Measurements from ENCODE around the gene RFT1.

Gene RFT1

GRCh38 chr3:53051929-53052328 is 78.3 kb downstream of the RFT1 start:
- H3K36me3 ChIP-seq (ENCODE audit: control insufficient read depth, insufficient read depth, low read length) = no peaks in the 10 kb centered on the region
- H3K27ac ChIP-seq (ENCODE audit: low read depth, low read length, severe bottlenecking) = no peak overlapping the region
- WGBS, 2 experiments (ENCODE audit: insufficient coverage in 2 of 2) = 100% methylated on average over 1 of the region's 2 CpGs; no CpG with 5 or more reads in 1 of the 2 experiments
- H3K4me1 ChIP-seq (ENCODE audit: control insufficient read depth, insufficient read depth, low read length, poor library complexity, severe bottlenecking) = no peaks in the 10 kb centered on the region
- no peak overlapping the region for H3K4me3 ChIP-seq (ENCODE audit: extremely low read depth, insufficient read depth, low read length, poor library complexity, severe bottlenecking)
- H3K9me3 ChIP-seq (ENCODE audit: control insufficient read depth, low read length) = no peaks in the 10 kb centered on the region

- whole genome bisulfite sequencing, 2 experiments (ENCODE audit: insufficient coverage in 2 of 2) = 89 to 96% methylated on average over 8 of the region's 8 CpGs
- H3K4me3 ChIP-seq (ENCODE audit: extremely low read depth, insufficient read depth, low read length, poor library complexity, severe bottlenecking) = no peak overlapping the region
- H3K4me1 ChIP-seq (ENCODE audit: control insufficient read depth, insufficient read depth, low read length, poor library complexity, severe bottlenecking) = no peaks in the 10 kb centered on the region
- H3K27ac ChIP-seq (ENCODE audit: low read depth, low read length, severe bottlenecking) = no peak overlapping the region
- H3K36me3 ChIP-seq (ENCODE audit: control insufficient read depth, insufficient read depth, low read length) = no peaks in the 10 kb centered on the region
- no peaks in the 10 kb centered on the region for H3K9me3 ChIP-seq (ENCODE audit: control insufficient read depth, low read length)
These were observed 80.2 kb downstream of the RFT1 start for GRCh38 chr3:53049987-53050386.

- WGBS, 2 experiments (ENCODE audit: insufficient coverage in 2 of 2) = 2% methylated on average over 88 to 104 of the region's 113 CpGs
- Histone ChIP-seq H3K9me3 (ENCODE audit: control insufficient read depth, low read length) (no peaks in the 10 kb centered on the region), H3K36me3 (ENCODE audit: control insufficient read depth, insufficient read depth, low read length) (no peaks in the 10 kb centered on the region), H3K4me3 (ENCODE audit: extremely low read depth, insufficient read depth, low read length, poor library complexity, severe bottlenecking) (peak overlapping the region; percentile 74), H3K4me1 (ENCODE audit: control insufficient read depth, insufficient read depth, low read length, poor library complexity, severe bottlenecking) (no peaks in the 10 kb centered on the region), H3K27ac (ENCODE audit: low read depth, low read length, severe bottlenecking) (no peak overlapping the region)
These were observed 83.8 kb downstream of the RFT1 start for GRCh38 chr3:53046171-53047170.

- 0 to 1% methylated on average over 57 to 60 of the region's 117 CpGs for WGBS, 2 experiments (ENCODE audit: insufficient coverage in 2 of 2)
- Histone ChIP-seq H3K4me1 (ENCODE audit: control insufficient read depth, insufficient read depth, low read length, poor library complexity, severe bottlenecking) (peaks cover 1% of the 10 kb centered on the region), H3K9me3 (ENCODE audit: control insufficient read depth, low read length) (no peaks in the 10 kb centered on the region), H3K4me3 (ENCODE audit: extremely low read depth, insufficient read depth, low read length, poor library complexity, severe bottlenecking) (peak within 1 kb of the TSS; percentile 74), H3K36me3 (ENCODE audit: control insufficient read depth, insufficient read depth, low read length) (no peaks in the 10 kb centered on the region), H3K27ac (ENCODE audit: low read depth, low read length, severe bottlenecking) (no peak within 1 kb of the TSS)
These were observed 84.6 kb downstream of the RFT1 start, which contains the start of gene SFMBT1 for GRCh38 chr3:53045518-53046170. SFMBT1 (minus strand) TSS chr3:53046073; CDS start chr3:52969128, 76,945 bp downstream.

- Histone ChIP-seq H3K4me1 (ENCODE audit: control insufficient read depth, insufficient read depth, low read length, poor library complexity, severe bottlenecking) (peaks cover 6% of the 10 kb centered on the region), H3K4me3 (ENCODE audit: extremely low read depth, insufficient read depth, low read length, poor library complexity, severe bottlenecking) (peak overlapping the region; percentile 43), H3K27ac (ENCODE audit: low read depth, low read length, severe bottlenecking) (no peak overlapping the region), H3K36me3 (ENCODE audit: control insufficient read depth, insufficient read depth, low read length) (no peaks in the 10 kb centered on the region), H3K9me3 (ENCODE audit: control insufficient read depth, low read length) (no peaks in the 10 kb centered on the region)
- WGBS, 2 experiments (ENCODE audit: insufficient coverage in 2 of 2) = 1% methylated on average over 75 to 78 of the region's 101 CpGs
These were observed 85.3 kb downstream of the RFT1 start for GRCh38 chr3:53044711-53045517.

GRCh38 chr3:53044371-53044710 is 85.9 kb downstream of the RFT1 start:
- H3K4me3 ChIP-seq (ENCODE audit: extremely low read depth, insufficient read depth, low read length, poor library complexity, severe bottlenecking) = peak overlapping the region; percentile 43
- peaks cover 6% of the 10 kb centered on the region for H3K4me1 ChIP-seq (ENCODE audit: control insufficient read depth, insufficient read depth, low read length, poor library complexity, severe bottlenecking)
- WGBS, 2 experiments (ENCODE audit: insufficient coverage in 2 of 2) = 87 to 93% methylated on average over 8 to 9 of the region's 11 CpGs
- H3K36me3 ChIP-seq (ENCODE audit: control insufficient read depth, insufficient read depth, low read length) = no peaks in the 10 kb centered on the region
- H3K9me3 ChIP-seq (ENCODE audit: control insufficient read depth, low read length) = no peaks in the 10 kb centered on the region
- no peak overlapping the region for H3K27ac ChIP-seq (ENCODE audit: low read depth, low read length, severe bottlenecking)

GRCh38 chr3:53043738-53044137 is 86.5 kb downstream of the RFT1 start:
- Histone ChIP-seq H3K4me1 (ENCODE audit: control insufficient read depth, insufficient read depth, low read length, poor library complexity, severe bottlenecking) (peaks cover 6% of the 10 kb centered on the region), H3K36me3 (ENCODE audit: control insufficient read depth, insufficient read depth, low read length) (no peaks in the 10 kb centered on the region), H3K27ac (ENCODE audit: low read depth, low read length, severe bottlenecking) (no peak overlapping the region), H3K9me3 (ENCODE audit: control insufficient read depth, low read length) (no peaks in the 10 kb centered on the region), H3K4me3 (ENCODE audit: extremely low read depth, insufficient read depth, low read length, poor library complexity, severe bottlenecking) (no peak overlapping the region)
- 100% methylated on average over 1 of the region's 2 CpGs; no CpG with 5 or more reads in 1 of the 2 experiments for WGBS, 2 experiments (ENCODE audit: insufficient coverage in 2 of 2)

GRCh38 chr3:53042651-53043050 is 87.6 kb downstream of the RFT1 start:
- H3K4me3 ChIP-seq (ENCODE audit: extremely low read depth, insufficient read depth, low read length, poor library complexity, severe bottlenecking) = no peak overlapping the region
- H3K9me3 ChIP-seq (ENCODE audit: control insufficient read depth, low read length) = no peaks in the 10 kb centered on the region
- WGBS, 2 experiments (ENCODE audit: insufficient coverage in 2 of 2) = 67 to 82% methylated on average over 1 to 2 of the region's 3 CpGs
- H3K36me3 ChIP-seq (ENCODE audit: control insufficient read depth, insufficient read depth, low read length) = no peaks in the 10 kb centered on the region
- H3K27ac ChIP-seq (ENCODE audit: low read depth, low read length, severe bottlenecking) = no peak overlapping the region
- H3K4me1 ChIP-seq (ENCODE audit: control insufficient read depth, insufficient read depth, low read length, poor library complexity, severe bottlenecking) = peaks cover 6% of the 10 kb centered on the region

- Histone ChIP-seq H3K4me3 (ENCODE audit: extremely low read depth, insufficient read depth, low read length, poor library complexity, severe bottlenecking) (no peak overlapping the region), H3K27ac (ENCODE audit: low read depth, low read length, severe bottlenecking) (no peak overlapping the region), H3K9me3 (ENCODE audit: control insufficient read depth, low read length) (no peaks in the 10 kb centered on the region), H3K4me1 (ENCODE audit: control insufficient read depth, insufficient read depth, low read length, poor library complexity, severe bottlenecking) (peaks cover 6% of the 10 kb centered on the region), H3K36me3 (ENCODE audit: control insufficient read depth, insufficient read depth, low read length) (no peaks in the 10 kb centered on the region)
These were observed 89.8 kb downstream of the RFT1 start for GRCh38 chr3:53040351-53040820.

- no peak overlapping the region for H3K4me3 ChIP-seq (ENCODE audit: extremely low read depth, insufficient read depth, low read length, poor library complexity, severe bottlenecking)
- no peaks in the 10 kb centered on the region for H3K9me3 ChIP-seq (ENCODE audit: control insufficient read depth, low read length)
- WGBS, 2 experiments (ENCODE audit: insufficient coverage in 2 of 2) = 100% methylated on average over 1 of the region's 2 CpGs; no CpG with 5 or more reads in 1 of the 2 experiments
- H3K36me3 ChIP-seq (ENCODE audit: control insufficient read depth, insufficient read depth, low read length) = no peaks in the 10 kb centered on the region
- H3K4me1 ChIP-seq (ENCODE audit: control insufficient read depth, insufficient read depth, low read length, poor library complexity, severe bottlenecking) = peaks cover 6% of the 10 kb centered on the region
- no peak overlapping the region for H3K27ac ChIP-seq (ENCODE audit: low read depth, low read length, severe bottlenecking)
These were observed 90.9 kb downstream of the RFT1 start for GRCh38 chr3:53039376-53039752.

Data from mesodermal cell (in vitro differentiated cells).